A549 (cell line): ENCODE measurements around the gene AURKB. TPM values are rescaled to one million over a fixed set of nuclear protein-coding genes. Genes with fewer than 3 reads are reported as not detected.

ENCODE experiments used
- ATAC-seq, 2 experiments: fragments of 200-7000 bp in 1 of 2; fragments of >200 bp in 1 of 2; cut with Nextera tagmentation in 1 of 2; cut with Tn5 transposase in 1 of 2; 3 replicates each; pipeline versions ENCODE4 v1.8.0 to v1.9.1; 2018 to 2020; ENCODE audit warnings: mild to moderate bottlenecking in 1 of 2, moderate library complexity in 1 of 2
- CTCF ChIA-PET: fragments of 300-600 bp; sonication (Branson Sonifier 250); formaldehyde crosslinking; extraction: SDS; loops from one replicate; lab custom pipeline; 2021; ENCODE audit warnings: antibody characterized with exemption, inconsistent platforms; lab: Yijun Ruan, JAX
- POLR2A ChIA-PET: fragments of 350-600 bp; formaldehyde crosslinking; extraction: SDS; loops from one replicate; lab custom pipeline; 2021; ENCODE audit warnings: antibody characterized with exemption, inconsistent platforms; lab: Yijun Ruan, JAX
- DNase-seq, 2 experiments: peaks; one replicate each; pipeline versions ENCODE4 v3.0.0 to v3.0.0-alpha.2; 2011 to 2016; ENCODE audit warnings: low read depth in 1 of 2, low spot score in 1 of 2
- FAIRE-seq: peaks from 2 replicates; lab custom pipeline; 2011; peaks lifted over from hg19 to GRCh38; lab: Jason Lieb, UNC
- H3K27ac ChIP-seq, 2 experiments: fragments of >200 bp; sonication (Bioruptor Twin); formaldehyde crosslinking; 3 replicates each; pipeline ENCODE4 v1.5.1; 2016 to 2017
- H3K4me1 ChIP-seq: fragments of >200 bp; sonication (Bioruptor Twin); formaldehyde crosslinking; 3 replicates; pipeline ENCODE4 v1.6.1; 2016
- H3K4me2 ChIP-seq: fragments of >200 bp; sonication (Bioruptor Twin); formaldehyde crosslinking; 3 replicates; pipeline ENCODE4 v1.6.1; 2016
- H3K4me3 ChIP-seq: fragments of >200 bp; sonication (Bioruptor Twin); formaldehyde crosslinking; 3 replicates; pipeline ENCODE4 v1.5.1; 2016
- H3K9me3 ChIP-seq: fragments of >200 bp; sonication (Bioruptor Twin); formaldehyde crosslinking; 3 replicates; pipeline ENCODE4 v1.6.1; 2016
- BHLHE40 ChIP-seq: IDR thresholded peaks from 2 replicates; pipeline ENCODE4 v1.6.1; 2012; ENCODE audit warnings: low read depth, low read length, inconsistent platforms
- CHD2 ChIP-seq: fragments of 150-350 bp; IDR thresholded peaks from 2 replicates; pipeline ENCODE4 v1.6.1; 2014; ENCODE audit warnings: low read length; ENCODE audit not compliant: partially characterized antibody
- GATA3 ChIP-seq: IDR thresholded peaks from 2 replicates; pipeline ENCODE4 v1.6.1; 2012; ENCODE audit warnings: borderline replicate concordance
- HEYL ChIP-seq: fragments of 250-450 bp; sonication (Bioruptor Pico); IDR thresholded peaks from 2 replicates; pipeline ENCODE4 v1.8.0; 2021; ENCODE audit warnings: mild to moderate bottlenecking, moderate library complexity
- HOXA7 ChIP-seq: fragments of 250-450 bp; sonication (Bioruptor Pico); IDR thresholded peaks from 2 replicates; pipeline ENCODE4 v1.5.0; 2020; ENCODE audit warnings: mild to moderate bottlenecking, moderate library complexity
- JUN ChIP-seq, 2 experiments: fragments of >200 bp; sonication (Bioruptor Twin); formaldehyde crosslinking; IDR thresholded peaks; 2 replicates in 1 of 2; 3 replicates in 1 of 2; pipeline ENCODE4 v1.6.1; 2016 to 2017
- KDM5A ChIP-seq: fragments of 200-600 bp; sonication (generic); IDR thresholded peaks from 2 replicates; pipeline ENCODE4 v1.6.1; 2016; ENCODE audit warnings: antibody characterized with exemption, mild to moderate bottlenecking
- MAFK ChIP-seq: fragments of 450-650 bp; IDR thresholded peaks from 2 replicates; pipeline ENCODE4 v1.6.1; 2014; ENCODE audit not compliant: partially characterized antibody
- MAZ ChIP-seq: fragments of 150-350 bp; IDR thresholded peaks from 2 replicates; pipeline ENCODE4 v1.6.1; 2014; ENCODE audit warnings: antibody characterized with exemption, low read depth, low read length, borderline replicate concordance
- MYC ChIP-seq: IDR thresholded peaks from 2 replicates; pipeline ENCODE4 v1.6.1; 2012; ENCODE audit warnings: mild to moderate bottlenecking, inconsistent platforms, low read length, improper control_type of control experiment, borderline replicate concordance
- NFE2L2 ChIP-seq: fragments of 150-350 bp; conservative IDR thresholded peaks from 2 replicates; pipeline ENCODE4 v1.6.1; 2014; ENCODE audit warnings: low read length
- NPAS2 ChIP-seq: fragments of 250-450 bp; sonication (Bioruptor Pico); IDR thresholded peaks from 2 replicates; pipeline ENCODE4 v1.8.0; 2022; ENCODE audit warnings: mild to moderate bottlenecking, moderate library complexity, borderline replicate concordance
- PHF8 ChIP-seq: fragments of 200-600 bp; sonication (generic); IDR thresholded peaks from 2 replicates; pipeline ENCODE4 v1.6.1; 2016; ENCODE audit warnings: low read depth, mild to moderate bottlenecking, antibody characterized with exemption, moderate library complexity, borderline replicate concordance
- POLR2A ChIP-seq: IDR thresholded peaks from 2 replicates; pipeline ENCODE4 v1.6.1; 2012; ENCODE audit warnings: mild to moderate bottlenecking, low read length
- POLR2AphosphoS2 ChIP-seq: conservative IDR thresholded peaks from 2 replicates; pipeline ENCODE4 v1.6.1; 2012; ENCODE audit warnings: low read length, improper control_type of control experiment, inconsistent platforms
- RAD21 ChIP-seq, 2 experiments: fragments of >200 bp in 1 of 2; sonication (Bioruptor Twin) in 1 of 2; formaldehyde crosslinking in 1 of 2; IDR thresholded peaks in 1 of 2; conservative IDR thresholded peaks in 1 of 2; 2 replicates in 1 of 2; 3 replicates in 1 of 2; pipeline ENCODE4 v1.6.1; 2012 to 2018; ENCODE audit warnings: inconsistent platforms in 1 of 2
- RFX5 ChIP-seq: fragments of 450-650 bp; IDR thresholded peaks from 2 replicates; pipeline ENCODE4 v1.7.1; 2014; ENCODE audit warnings: antibody characterized with exemption, mild to moderate bottlenecking, moderate library complexity
- ZC3H11A ChIP-seq: fragments of 450-650 bp; IDR thresholded peaks from 2 replicates; pipeline ENCODE4 v1.6.1; 2014; ENCODE audit warnings: antibody characterized with exemption, mild to moderate bottlenecking
- WGBS: methylation state at CpG from one replicate; pipeline ENCODE4 v1.1.6; 2017; ENCODE audit errors: missing lambda C conversion rate; 5-methylcytosine and 5-hydroxymethylcytosine counted together
- polyA plus RNA-seq, 4 experiments: library from polyadenylated mRNA; depleted of rRNA in 3 of 4; stranded (reverse); fragments of >200 nt; fragmentation: RNase III in 1 of 4; extraction: RNeasy Plus Mini Kit Qiagen cat#74134 plus additional on column Dnase treatment in 1 of 4; gene quantifications; 2 replicates in 3 of 4; 3 replicates in 1 of 4; pipeline ENCODE4 v1.2.3, GENCODE V29; 2011 to 2017
- TF ChIP-seq, protein P1 (sequence below): fragments of >200 bp; sonication (Bioruptor Twin); formaldehyde crosslinking; IDR thresholded peaks from 2 replicates; pipeline ENCODE4 v1.6.1; 2016
- TF ChIP-seq, protein P2 (sequence below): fragments of 450-650 bp; IDR thresholded peaks from 2 replicates; pipeline ENCODE4 v1.6.1; 2014; ENCODE audit warnings: antibody characterized with exemption
- TF ChIP-seq, protein P3 (sequence below): fragments of 200-600 bp; sonication (generic); IDR thresholded peaks from 2 replicates; pipeline ENCODE4 v1.6.1; 2016; ENCODE audit warnings: antibody characterized with exemption, mild to moderate bottlenecking, moderate library complexity
- TF ChIP-seq, protein P4 (sequence below): IDR thresholded peaks from 2 replicates; pipeline ENCODE4 v1.6.1; 2012; ENCODE audit warnings: low read depth, borderline replicate concordance
- TF ChIP-seq, protein P5 (sequence below): fragments of >200 bp; sonication (Bioruptor Twin); formaldehyde crosslinking; IDR thresholded peaks from 3 replicates; pipeline ENCODE4 v1.6.1; 2016
- TF ChIP-seq, protein P6 (sequence below): IDR thresholded peaks from 2 replicates; pipeline ENCODE4 v1.6.1; 2012
- TF ChIP-seq, protein P7 (sequence below): IDR thresholded peaks from 2 replicates; pipeline ENCODE4 v1.6.1; 2012

The AURKB gene
- polyA plus RNA-seq, 2 of the 4 experiments (the other 2 are of a cell fraction): 51.0 to 130 TPM

DNA sequence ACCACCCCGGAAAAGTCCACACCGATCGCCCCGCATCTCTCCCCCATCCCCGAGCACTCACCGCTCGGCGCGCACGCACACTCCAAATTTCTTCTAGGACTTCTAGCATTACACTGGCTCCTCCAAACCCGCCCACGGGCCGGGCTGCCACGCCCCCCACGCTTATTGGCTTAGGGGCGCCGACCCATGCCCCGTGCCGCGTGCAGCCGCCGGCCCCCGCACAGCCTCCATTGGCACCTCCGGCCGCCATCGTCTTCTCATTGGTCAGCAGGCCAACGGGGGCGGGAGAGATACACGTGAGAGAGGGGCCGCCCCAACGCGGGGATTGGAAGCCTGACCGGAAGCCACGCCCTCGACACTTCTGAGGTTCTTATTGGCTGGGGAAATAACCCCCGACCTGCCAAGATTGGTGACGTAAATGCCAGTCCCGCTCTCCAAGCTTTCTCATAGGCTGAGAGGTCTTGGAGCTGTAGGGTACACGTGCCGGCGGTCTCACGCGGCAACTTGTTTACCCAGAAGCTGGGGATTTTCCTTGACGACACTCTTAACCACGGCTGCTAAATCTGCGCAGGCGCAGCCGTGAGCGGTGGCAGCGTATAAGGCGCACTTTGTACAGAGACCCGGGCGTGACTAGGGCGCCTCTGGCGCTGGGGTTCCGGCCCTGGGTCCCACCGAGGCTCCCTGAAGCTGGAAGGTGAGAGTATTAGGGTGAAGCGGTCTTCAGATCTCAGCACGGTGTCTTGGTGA lies 54.0 kb downstream of the AURKB start:
- peak overlapping the region; percentile 91 for H3K4me2 ChIP-seq
- ATAC-seq (peak; percentile 57 to 73), FAIRE-seq (peak; percentile 99), DNase-seq (peak; percentile 100)
- TF ChIP-seq MAZ (peak; percentile 61; the same call in 1 of the 2 replicates), POLR2A (peak; percentile 54), ZC3H11A (no peak), CHD2 (peak; percentile 24), RAD21 (conservative IDR thresholded peaks at IDR 0.05 in 1 of 2, IDR thresholded peaks at IDR 0.05 in 1 of 2) (peak; percentile 33 to 40; a peak in 2 of 5 replicates), PHF8 (no peak; the same call in 1 of the 2 replicates), HOXA7 (no peak), HEYL (no peak), KDM5A (no peak), MAFK (no peak), POLR2AphosphoS2 (no peak; the same call in 1 of the 2 replicates), MYC (peak; percentile 56), JUN (IDR thresholded peaks at IDR 0.05) (peak; percentile 25 to 89; a peak in 3 of 5 replicates), NFE2L2 (peak; percentile 27; the same call in 1 of the 2 replicates), BHLHE40 (peak; percentile 92), NPAS2 (peak; percentile 100), GATA3 (peak; percentile 72), RFX5 (peak; percentile 88)
- TF ChIP-seq, protein P1, sequence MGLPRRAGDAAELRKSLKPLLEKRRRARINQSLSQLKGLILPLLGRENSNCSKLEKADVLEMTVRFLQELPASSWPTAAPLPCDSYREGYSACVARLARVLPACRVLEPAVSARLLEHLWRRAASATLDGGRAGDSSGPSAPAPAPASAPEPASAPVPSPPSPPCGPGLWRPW: no peak
- TF ChIP-seq, protein P2, sequence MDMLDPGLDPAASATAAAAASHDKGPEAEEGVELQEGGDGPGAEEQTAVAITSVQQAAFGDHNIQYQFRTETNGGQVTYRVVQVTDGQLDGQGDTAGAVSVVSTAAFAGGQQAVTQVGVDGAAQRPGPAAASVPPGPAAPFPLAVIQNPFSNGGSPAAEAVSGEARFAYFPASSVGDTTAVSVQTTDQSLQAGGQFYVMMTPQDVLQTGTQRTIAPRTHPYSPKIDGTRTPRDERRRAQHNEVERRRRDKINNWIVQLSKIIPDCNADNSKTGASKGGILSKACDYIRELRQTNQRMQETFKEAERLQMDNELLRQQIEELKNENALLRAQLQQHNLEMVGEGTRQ: peak; percentile 81
- TF ChIP-seq, protein P3, sequence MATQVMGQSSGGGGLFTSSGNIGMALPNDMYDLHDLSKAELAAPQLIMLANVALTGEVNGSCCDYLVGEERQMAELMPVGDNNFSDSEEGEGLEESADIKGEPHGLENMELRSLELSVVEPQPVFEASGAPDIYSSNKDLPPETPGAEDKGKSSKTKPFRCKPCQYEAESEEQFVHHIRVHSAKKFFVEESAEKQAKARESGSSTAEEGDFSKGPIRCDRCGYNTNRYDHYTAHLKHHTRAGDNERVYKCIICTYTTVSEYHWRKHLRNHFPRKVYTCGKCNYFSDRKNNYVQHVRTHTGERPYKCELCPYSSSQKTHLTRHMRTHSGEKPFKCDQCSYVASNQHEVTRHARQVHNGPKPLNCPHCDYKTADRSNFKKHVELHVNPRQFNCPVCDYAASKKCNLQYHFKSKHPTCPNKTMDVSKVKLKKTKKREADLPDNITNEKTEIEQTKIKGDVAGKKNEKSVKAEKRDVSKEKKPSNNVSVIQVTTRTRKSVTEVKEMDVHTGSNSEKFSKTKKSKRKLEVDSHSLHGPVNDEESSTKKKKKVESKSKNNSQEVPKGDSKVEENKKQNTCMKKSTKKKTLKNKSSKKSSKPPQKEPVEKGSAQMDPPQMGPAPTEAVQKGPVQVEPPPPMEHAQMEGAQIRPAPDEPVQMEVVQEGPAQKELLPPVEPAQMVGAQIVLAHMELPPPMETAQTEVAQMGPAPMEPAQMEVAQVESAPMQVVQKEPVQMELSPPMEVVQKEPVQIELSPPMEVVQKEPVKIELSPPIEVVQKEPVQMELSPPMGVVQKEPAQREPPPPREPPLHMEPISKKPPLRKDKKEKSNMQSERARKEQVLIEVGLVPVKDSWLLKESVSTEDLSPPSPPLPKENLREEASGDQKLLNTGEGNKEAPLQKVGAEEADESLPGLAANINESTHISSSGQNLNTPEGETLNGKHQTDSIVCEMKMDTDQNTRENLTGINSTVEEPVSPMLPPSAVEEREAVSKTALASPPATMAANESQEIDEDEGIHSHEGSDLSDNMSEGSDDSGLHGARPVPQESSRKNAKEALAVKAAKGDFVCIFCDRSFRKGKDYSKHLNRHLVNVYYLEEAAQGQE: peak; percentile 48; the same call in 1 of the 2 replicates
- TF ChIP-seq, protein P4, sequence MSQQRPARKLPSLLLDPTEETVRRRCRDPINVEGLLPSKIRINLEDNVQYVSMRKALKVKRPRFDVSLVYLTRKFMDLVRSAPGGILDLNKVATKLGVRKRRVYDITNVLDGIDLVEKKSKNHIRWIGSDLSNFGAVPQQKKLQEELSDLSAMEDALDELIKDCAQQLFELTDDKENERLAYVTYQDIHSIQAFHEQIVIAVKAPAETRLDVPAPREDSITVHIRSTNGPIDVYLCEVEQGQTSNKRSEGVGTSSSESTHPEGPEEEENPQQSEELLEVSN: peak; percentile 88
- TF ChIP-seq, protein P5, sequence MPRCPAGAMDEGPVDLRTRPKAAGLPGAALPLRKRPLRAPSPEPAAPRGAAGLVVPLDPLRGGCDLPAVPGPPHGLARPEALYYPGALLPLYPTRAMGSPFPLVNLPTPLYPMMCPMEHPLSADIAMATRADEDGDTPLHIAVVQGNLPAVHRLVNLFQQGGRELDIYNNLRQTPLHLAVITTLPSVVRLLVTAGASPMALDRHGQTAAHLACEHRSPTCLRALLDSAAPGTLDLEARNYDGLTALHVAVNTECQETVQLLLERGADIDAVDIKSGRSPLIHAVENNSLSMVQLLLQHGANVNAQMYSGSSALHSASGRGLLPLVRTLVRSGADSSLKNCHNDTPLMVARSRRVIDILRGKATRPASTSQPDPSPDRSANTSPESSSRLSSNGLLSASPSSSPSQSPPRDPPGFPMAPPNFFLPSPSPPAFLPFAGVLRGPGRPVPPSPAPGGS: peak; percentile 26; the same call in 1 of the 3 replicates
- TF ChIP-seq, protein P6, sequence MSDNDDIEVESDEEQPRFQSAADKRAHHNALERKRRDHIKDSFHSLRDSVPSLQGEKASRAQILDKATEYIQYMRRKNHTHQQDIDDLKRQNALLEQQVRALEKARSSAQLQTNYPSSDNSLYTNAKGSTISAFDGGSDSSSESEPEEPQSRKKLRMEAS: peak; percentile 100
- TF ChIP-seq, protein P7, sequence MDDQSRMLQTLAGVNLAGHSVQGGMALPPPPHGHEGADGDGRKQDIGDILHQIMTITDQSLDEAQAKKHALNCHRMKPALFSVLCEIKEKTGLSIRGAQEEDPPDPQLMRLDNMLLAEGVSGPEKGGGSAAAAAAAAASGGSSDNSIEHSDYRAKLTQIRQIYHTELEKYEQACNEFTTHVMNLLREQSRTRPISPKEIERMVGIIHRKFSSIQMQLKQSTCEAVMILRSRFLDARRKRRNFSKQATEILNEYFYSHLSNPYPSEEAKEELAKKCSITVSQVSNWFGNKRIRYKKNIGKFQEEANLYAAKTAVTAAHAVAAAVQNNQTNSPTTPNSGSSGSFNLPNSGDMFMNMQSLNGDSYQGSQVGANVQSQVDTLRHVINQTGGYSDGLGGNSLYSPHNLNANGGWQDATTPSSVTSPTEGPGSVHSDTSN: peak; percentile 90
- CTCF ChIA-PET: interaction anchor here (0.8 to 19.5 kb wide), 13 partner anchors 11 to 139 kb away, joined by 3 to 601 read pairs (median 6); partner anchors contain the start of genes BORCS6, HES7 and SLC25A35
- H3K27ac ChIP-seq: peak overlapping the region; percentile 89 to 93
- peak overlapping the region; percentile 65 for H3K4me3 ChIP-seq
- H3K4me1 ChIP-seq: peaks cover 55% of the 10 kb centered on the region
- POLR2A ChIA-PET: interaction anchor here (0.6 to 2.4 kb wide), 22 partner anchors 14 to 795 kb away, joined by 3 to 43 read pairs (median 5); partner anchors contain the start of genes BORCS6, CTC1, HES7 and SLC25A35
- no peaks in the 10 kb centered on the region for H3K9me3 ChIP-seq
- WGBS: under 1% methylated on average over 55 of the region's 59 CpGs
